Mesenteric fat pad (tissue), 1 donor: ENCODE data around the gene OSBPL2. TPM values are rescaled to one million over a fixed set of nuclear protein-coding genes. Genes with fewer than 3 reads are reported as not detected.

Experiments used
- DNase-seq: peaks from one replicate; pipeline ENCODE4 v3.0.0-alpha.2; 2020; ENCODE audit warnings: low spot score
- microRNA-seq: library from miRNA; unstranded; fragments of <30 nt; microRNA quantifications from one replicate; pipeline ENCODE4 v1.2.0, GENCODE V29; 2020; ENCODE audit warnings: borderline number of aligned reads
- total RNA-seq: library from RNA; stranded (reverse); fragmentation: NEBNext Ultra II Directional; extraction: Animal tissue kit (Norgen Biotek cat#: 25700); gene quantifications from one replicate; pipeline ENCODE4 v1.2.1, GENCODE V29; 2021
- donor health status: DM: yes; HTN: yes; CAD: no.

The OSBPL2 gene
- total RNA-seq, 1 donor from 2014 or later: 38.1 TPM

- no peak for DNase-seq
Measured at GRCh38 chr20:62333820-62334595, 95.7 kb downstream of the OSBPL2 start.

DNA sequence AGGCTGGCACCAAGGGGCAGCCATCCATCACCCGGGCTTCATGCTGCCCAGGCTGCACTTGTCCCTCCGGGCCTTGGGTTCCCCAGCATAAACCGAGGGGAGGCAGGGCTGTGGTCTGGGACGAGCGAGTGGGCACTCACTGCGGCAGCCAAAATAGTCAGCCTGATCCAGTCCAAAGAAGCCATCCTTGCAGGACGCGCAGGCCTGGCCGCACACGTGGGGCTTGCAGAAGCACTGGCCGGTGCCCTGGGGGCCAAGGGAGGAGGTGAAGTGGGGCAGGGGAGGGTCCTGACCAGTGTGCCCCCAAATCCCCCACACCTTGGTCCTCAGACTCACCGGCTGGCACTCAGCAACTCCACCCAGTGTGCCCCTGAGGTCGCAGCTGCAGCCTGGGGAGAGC, 96.6 kb downstream of the OSBPL2 start:
- no peak for DNase-seq

DNA sequence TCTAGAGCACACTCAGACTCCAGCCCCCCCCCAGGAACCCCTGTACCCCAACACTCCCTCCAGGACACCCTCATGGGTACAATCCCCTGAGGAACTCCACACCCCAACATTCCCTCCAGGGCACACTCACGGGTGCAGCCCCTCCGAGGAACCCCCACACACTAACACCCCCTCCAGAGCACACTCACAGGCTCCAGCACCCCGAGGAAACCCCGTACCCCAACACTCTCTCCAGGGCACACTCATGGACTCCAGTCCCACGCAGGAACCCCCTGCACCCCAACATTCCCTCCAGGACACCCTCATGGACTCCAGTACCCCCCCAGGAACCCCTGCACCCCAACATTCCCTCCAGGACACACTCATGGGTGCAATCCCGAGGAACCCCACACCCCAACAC, 97.2 kb downstream of the OSBPL2 start:
- DNase-seq: no peak

DNA sequence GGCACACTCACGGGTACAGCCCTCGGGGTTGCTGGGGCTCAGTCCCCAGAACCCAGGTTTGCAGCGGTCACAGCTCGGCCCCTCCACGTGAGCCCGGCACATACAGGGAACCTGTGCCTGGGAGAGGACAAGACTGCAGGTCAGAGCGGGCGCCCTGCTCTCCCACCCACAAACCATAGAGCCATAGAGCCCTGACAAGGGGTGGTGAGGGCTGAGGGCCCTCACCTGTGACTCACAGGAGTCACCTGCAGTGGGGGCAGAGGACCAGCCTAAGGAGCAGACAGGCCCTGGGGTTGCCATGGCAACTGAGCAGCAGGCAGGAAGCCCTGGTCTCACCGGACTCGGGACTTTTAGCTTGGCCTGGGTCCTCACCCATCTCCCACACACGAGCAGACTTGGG, 98.0 kb downstream of the OSBPL2 start:
- DNase-seq: no peak

DNA sequence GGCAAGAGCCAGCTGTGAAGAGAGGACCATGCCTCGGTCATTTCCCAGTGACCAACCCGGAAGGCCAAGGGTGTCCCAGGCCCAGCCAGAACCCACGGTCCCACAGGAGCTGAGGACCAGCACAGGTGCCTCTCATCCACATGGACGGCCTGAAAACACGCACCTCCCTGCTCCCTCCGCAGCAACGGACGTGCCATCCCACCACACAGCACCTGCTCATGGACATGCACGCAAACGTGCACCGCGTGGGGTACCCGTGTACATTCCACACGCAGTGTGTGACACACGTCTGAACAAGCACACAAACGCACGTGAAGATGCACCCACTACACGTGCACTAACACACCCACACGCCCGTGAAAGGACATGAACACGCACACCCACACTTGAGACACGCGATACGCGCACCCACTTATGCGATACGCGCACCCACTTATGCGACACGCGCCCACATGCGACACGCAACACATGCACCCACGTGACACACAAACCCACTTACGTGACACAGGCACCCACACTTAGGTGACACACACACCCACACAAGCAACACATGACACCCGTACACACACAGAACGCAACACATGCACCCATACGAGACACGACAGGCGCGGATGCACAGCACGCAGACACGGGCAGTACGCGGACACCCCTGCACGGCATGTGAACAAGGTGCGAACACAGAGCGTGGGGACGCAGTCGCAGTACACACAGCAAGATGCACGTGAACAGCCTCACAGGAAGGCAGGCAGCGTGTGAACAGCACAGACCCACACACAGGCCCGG, 98.6 kb downstream of the OSBPL2 start:
- no peak for DNase-seq

DNA sequence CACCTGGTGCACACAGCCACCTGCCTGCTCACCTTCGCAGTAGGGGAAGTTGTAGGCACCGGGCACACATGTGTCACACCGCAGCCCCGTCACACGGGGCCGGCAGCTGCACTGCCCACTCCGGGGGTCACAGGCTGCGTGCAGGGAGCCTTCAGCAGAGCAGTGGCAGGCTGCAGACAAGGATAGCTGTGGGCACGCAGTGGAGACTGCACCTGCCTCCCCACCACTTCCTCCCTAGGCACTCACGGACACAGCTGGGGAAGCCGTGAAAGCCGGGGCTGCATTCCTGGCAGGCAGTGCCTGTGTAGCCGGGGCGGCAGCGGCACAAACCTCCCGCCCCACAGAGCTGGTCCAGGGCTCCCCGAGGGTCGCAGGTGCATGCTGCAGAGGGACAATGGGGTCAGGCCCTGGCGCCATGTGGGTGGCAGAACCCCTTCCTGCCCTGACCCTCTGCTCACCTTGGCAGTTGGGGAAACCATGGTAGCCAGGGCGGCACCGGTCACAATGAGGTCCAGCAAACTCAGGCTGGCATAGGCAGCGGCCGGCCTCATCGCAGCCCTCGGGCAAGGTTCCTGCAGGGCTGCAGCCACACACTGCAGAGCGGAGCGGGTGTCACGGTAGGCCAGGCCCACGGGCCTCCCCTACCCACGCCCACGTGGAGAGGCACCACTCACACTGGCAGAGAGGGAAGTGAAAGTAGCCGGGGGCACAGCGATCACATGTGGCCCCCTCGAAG, 99.4 kb downstream of the OSBPL2 start:
- no peak for DNase-seq

DNA sequence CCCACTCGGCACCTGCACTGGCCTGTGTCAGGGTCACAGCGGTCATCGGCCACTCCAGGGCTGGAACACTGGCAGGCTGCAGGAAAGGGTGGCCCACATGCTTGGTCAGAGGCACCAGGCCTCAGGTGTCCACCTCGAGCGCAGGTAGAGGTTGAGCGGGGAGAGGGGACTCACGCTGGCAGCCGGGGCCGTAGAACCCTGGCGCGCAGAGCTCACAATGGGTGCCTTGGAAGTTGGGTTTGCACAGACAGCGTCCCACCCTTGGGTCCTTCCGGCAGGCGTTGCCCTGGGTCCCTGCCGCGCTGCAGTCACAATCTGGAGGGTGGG, 99.9 kb downstream of the OSBPL2 start:
- DNase-seq: no peak

- DNase-seq: no peak
Measured at GRCh38 chr20:62339647-62340062, 101.3 kb downstream of the OSBPL2 start.

GRCh38 chr20:62342910-62343309, 104.6 kb downstream of the OSBPL2 start:
- no peak for DNase-seq

DNA sequence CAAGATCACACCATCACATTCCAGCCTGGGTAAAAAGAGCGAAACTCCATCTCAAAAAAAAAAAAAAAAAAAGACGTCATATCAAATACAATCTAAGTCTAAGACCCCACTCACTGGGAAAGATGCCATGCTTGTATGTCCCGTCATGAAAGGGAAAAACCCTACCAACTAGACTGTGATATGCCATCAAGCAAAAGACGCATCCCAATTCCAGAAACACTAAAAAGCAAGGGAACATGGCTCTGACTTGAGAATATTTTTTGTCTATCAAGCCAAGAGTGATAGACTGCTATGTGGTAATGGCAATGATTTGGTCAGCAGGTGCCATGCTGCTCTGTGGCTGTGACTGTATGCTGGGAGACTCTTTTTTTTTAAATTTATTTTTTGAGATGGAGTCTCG, 105.8 kb downstream of the OSBPL2 start:
- DNase-seq: no peak

- DNase-seq: no peak
Measured at GRCh38 chr20:62344782-62345181, 106.5 kb downstream of the OSBPL2 start.

Small RNA genes lying within 50 kb of the gene (microRNA-seq; reads per million reads assigned to microRNA genes)
- not detected for gene MIR4758

Other genes starting within 250 kb of the OSBPL2 start
- gene TAF4, start 172.6 kb upstream of the OSBPL2 start, total RNA-seq: 13.0 TPM
- 23.7 TPM for gene LSM14B, start 116.0 kb upstream of the OSBPL2 start, total RNA-seq
- gene PSMA7, start 95.1 kb upstream of the OSBPL2 start, total RNA-seq: 258 TPM
- gene SS18L1, start 94.8 kb upstream of the OSBPL2 start, total RNA-seq: 9.0 TPM
- 29.9 TPM for gene MTG2, start 55.5 kb upstream of the OSBPL2 start, total RNA-seq
- not detected for gene HRH3, start 18.2 kb upstream of the OSBPL2 start, total RNA-seq
- gene ADRM1, start 64.5 kb downstream of the OSBPL2 start, total RNA-seq: 87.1 TPM
- gene LAMA5, start 128.8 kb downstream of the OSBPL2 start, total RNA-seq: 126 TPM
- 856 TPM for gene RPS21, start 148.6 kb downstream of the OSBPL2 start, total RNA-seq
- gene CABLES2, start 168.8 kb downstream of the OSBPL2 start, total RNA-seq: 2.3 TPM
- gene RBBP8NL, start 189.0 kb downstream of the OSBPL2 start, total RNA-seq: not detected
- gene GATA5, start 237.5 kb downstream of the OSBPL2 start, total RNA-seq: 0.19 TPM